Neural cell (in vitro differentiated cells): ENCODE data around the gene RTN4RL1. TPM values are rescaled to one million over a fixed set of nuclear protein-coding genes. Genes with fewer than 3 reads are reported as not detected.

Experiments used
- H2AFZ ChIP-seq: fragments of 200-600, 300-800 bp; sonication (generic), shearing (Covaris generic); 2 replicates; pipeline ENCODE4 v1.6.0; 2014; ENCODE audit warnings: low read depth, mild to moderate bottlenecking, antibody characterized with exemption, low read length, moderate library complexity
- H3F3A ChIP-seq: fragments of 200-600 bp; shearing (Covaris generic); 2 replicates; pipeline ENCODE4 v1.6.1; 2016; ENCODE audit warnings: mild to moderate bottlenecking, moderate library complexity, mixed read lengths, antibody characterized with exemption, low read length; ENCODE audit not compliant: insufficient read depth, poor library complexity, severe bottlenecking
- H3K27ac ChIP-seq: fragments of 200-600, 300-800 bp; sonication (generic), shearing (Covaris generic); 2 replicates; pipeline ENCODE4 v1.5.1; 2014; ENCODE audit warnings: mild to moderate bottlenecking, low read length, moderate library complexity
- H3K27me3 ChIP-seq: fragments of 300-800, 200-600 bp; sonication (generic), shearing (Covaris generic); 2 replicates; pipeline ENCODE4 v1.6.0; 2014; ENCODE audit warnings: mild to moderate bottlenecking, low read depth, low read length, moderate library complexity; ENCODE audit not compliant: insufficient read depth
- H3K36me3 ChIP-seq: fragments of 300-800, 200-600 bp; sonication (generic), shearing (Covaris generic); 2 replicates; pipeline ENCODE4 v1.5.1; 2014; ENCODE audit warnings: mild to moderate bottlenecking, antibody characterized with exemption, low read length, moderate library complexity; ENCODE audit not compliant: insufficient read depth
- H3K4me2 ChIP-seq: fragments of 300-800, 200-600 bp; sonication (generic), shearing (Covaris generic); 2 replicates; pipeline ENCODE4 v1.6.0; 2014; ENCODE audit warnings: mild to moderate bottlenecking, low read length
- H3K4me3 ChIP-seq: fragments of 300-800, 200-600 bp; sonication (generic), shearing (Covaris generic); 2 replicates; pipeline ENCODE4 v1.5.1; 2014; ENCODE audit warnings: mild to moderate bottlenecking, low read length, moderate library complexity
- H3K79me2 ChIP-seq: fragments of 200-600 bp; shearing (Covaris generic); replicated peaks from 2 replicates; pipeline ENCODE4 v1.6.0; 2014; ENCODE audit warnings: mild to moderate bottlenecking, low read length, moderate library complexity; ENCODE audit not compliant: insufficient read depth
- H3K9ac ChIP-seq: fragments of 300-800, 200-600 bp; sonication (generic), shearing (Covaris generic); 2 replicates; pipeline ENCODE4 v1.6.1; 2016; ENCODE audit warnings: mild to moderate bottlenecking, low read length, mixed read lengths
- H3K9me2 ChIP-seq: fragments of 200-600 bp; shearing (Covaris generic); 2 replicates; pipeline ENCODE4 v1.6.1; 2016; ENCODE audit warnings: mild to moderate bottlenecking, low read length, mixed read lengths; ENCODE audit not compliant: insufficient read depth
- H3K9me3 ChIP-seq: fragments of 200-600, 300-800 bp; sonication (generic), shearing (Covaris generic); 2 replicates; pipeline ENCODE4 v1.6.1; 2016; ENCODE audit warnings: mild to moderate bottlenecking, mixed run types, low read length, moderate library complexity, mixed read lengths
- H4K20me1 ChIP-seq: fragments of 200-600 bp; shearing (Covaris generic); 2 replicates; pipeline ENCODE4 v1.6.1; 2016; ENCODE audit warnings: mild to moderate bottlenecking, mixed run types; ENCODE audit not compliant: insufficient read depth
- CTCF ChIP-seq: fragments of 450-650 bp; IDR thresholded peaks from 2 replicates; pipeline ENCODE4 v1.5.1; 2014; ENCODE audit warnings: antibody characterized with exemption, mild to moderate bottlenecking, moderate library complexity; ENCODE audit not compliant: poor library complexity, severe bottlenecking
- EP300 ChIP-seq: fragments of 450-650 bp; conservative IDR thresholded peaks from 2 replicates; pipeline ENCODE4 v1.6.1; 2014; ENCODE audit warnings: antibody characterized with exemption, mild to moderate bottlenecking, moderate library complexity; ENCODE audit not compliant: poor library complexity, severe bottlenecking
- EZH2 ChIP-seq: fragments of 200-600, 300-800 bp; shearing (Covaris generic), sonication (generic); IDR thresholded peaks from 2 replicates; pipeline ENCODE4 v1.6.1; 2014; ENCODE audit warnings: antibody characterized with exemption, low read length, borderline replicate concordance, mild to moderate bottlenecking; ENCODE audit not compliant: insufficient read depth, poor library complexity, severe bottlenecking
- MXI1 ChIP-seq: fragments of 450-650 bp; conservative IDR thresholded peaks from 2 replicates; pipeline ENCODE4 v1.6.1; 2014; ENCODE audit warnings: antibody characterized with exemption, mild to moderate bottlenecking; ENCODE audit not compliant: poor library complexity, severe bottlenecking
- POLR2AphosphoS5 ChIP-seq: IDR thresholded peaks from 2 replicates; pipeline ENCODE4 v1.6.1; 2012
- RAD21 ChIP-seq: fragments of 450-650 bp; conservative IDR thresholded peaks from 2 replicates; pipeline ENCODE4 v1.6.1; 2014; ENCODE audit warnings: antibody characterized with exemption, mild to moderate bottlenecking, moderate library complexity
- REST ChIP-seq: IDR thresholded peaks from 2 replicates; pipeline ENCODE4 v1.6.1; 2012; ENCODE audit warnings: borderline replicate concordance
- SMC3 ChIP-seq: fragments of 450-650 bp; conservative IDR thresholded peaks from 2 replicates; pipeline ENCODE4 v1.6.1; 2014; ENCODE audit warnings: antibody characterized with exemption, mild to moderate bottlenecking, moderate library complexity; ENCODE audit not compliant: poor library complexity
- TAF1 ChIP-seq: IDR thresholded peaks from 2 replicates; pipeline ENCODE4 v1.6.1; 2012; ENCODE audit warnings: low read depth
- polyA plus RNA-seq: library from polyadenylated mRNA; depleted of rRNA; stranded (reverse); fragments of >200 nt; gene quantifications from 2 replicates; pipeline ENCODE4 v1.2.3, GENCODE V29; 2014

Gene RTN4RL1
- polyA plus RNA-seq, 1 donor from 2014 or later: 8.1 TPM

GRCh38 chr17:1956134-1956533 lies 69.0 kb downstream of the RTN4RL1 start:
- Histone ChIP-seq H3K27me3 (no peaks in the 10 kb centered on the region), H3K36me3 (no peaks in the 10 kb centered on the region), H3K27ac (no peak overlapping the region), H3K9ac (no peak overlapping the region), H3K4me2 (no peak overlapping the region), H3K4me3 (no peak overlapping the region), H2AFZ (no peak overlapping the region), H3K79me2 (no peaks in the 10 kb centered on the region), H3K9me2 (no peaks in the 10 kb centered on the region), H3F3A (no peaks in the 10 kb centered on the region), H3K9me3 (no peaks in the 10 kb centered on the region), H4K20me1 (no peaks in the 10 kb centered on the region)
- TF ChIP-seq CTCF (no peak), RAD21 (no peak), MXI1 (no peak), POLR2AphosphoS5 (no peak), SMC3 (no peak), REST (no peak), EP300 (no peak), EZH2 (no peak), TAF1 (no peak)

GRCh38 chr17:1953831-1954230 lies 71.3 kb downstream of the RTN4RL1 start:
- Histone ChIP-seq H4K20me1 (no peaks in the 10 kb centered on the region), H3F3A (no peaks in the 10 kb centered on the region), H2AFZ (no peak overlapping the region), H3K4me2 (no peak overlapping the region), H3K79me2 (no peaks in the 10 kb centered on the region), H3K27ac (no peak overlapping the region), H3K9me3 (no peaks in the 10 kb centered on the region), H3K9me2 (no peaks in the 10 kb centered on the region), H3K4me3 (no peak overlapping the region), H3K9ac (no peak overlapping the region), H3K36me3 (no peaks in the 10 kb centered on the region), H3K27me3 (no peaks in the 10 kb centered on the region)
- TF ChIP-seq TAF1 (no peak), RAD21 (no peak), POLR2AphosphoS5 (no peak), CTCF (no peak), EZH2 (no peak), EP300 (no peak), MXI1 (no peak), REST (no peak), SMC3 (no peak)
